WTC11 (cell line): ENCODE data around the gene PRAME. TPM values are rescaled to one million over a fixed set of nuclear protein-coding genes. Genes with fewer than 3 reads are reported as not detected.

Experiments
- ATAC-seq: fragments of 200-7000 bp; cut with Tn5 transposase; 2 replicates; pipeline ENCODE4 v1.10.0; 2021; ENCODE audit warnings: mild to moderate bottlenecking, moderate library complexity
- CTCF ChIA-PET: fragments of 300-600 bp; sonication (Branson Sonifier 250); formaldehyde crosslinking; loops from one replicate; lab custom pipeline; 2021; ENCODE audit warnings: antibody characterized with exemption; lab: Charles Lee
- POLR2A ChIA-PET: fragments of 350-600 bp; sonication (Branson Sonifier 250); formaldehyde crosslinking; loops from one replicate; lab custom pipeline; 2021; ENCODE audit warnings: antibody characterized with exemption; lab: Charles Lee
- DNase-seq: peaks from one replicate; pipeline ENCODE4 v3.0.0; 2021; ENCODE audit warnings: low spot score
- H3K27ac Mint-ChIP-seq: 2 replicates; pipeline ENCODE4 v1.8.0; 2021; ENCODE audit warnings: mixed read lengths
- H3K27me3 Mint-ChIP-seq: 2 replicates; pipeline ENCODE4 v1.8.0; 2021; ENCODE audit warnings: low read depth, mild to moderate bottlenecking, moderate library complexity, mixed read lengths
- H3K36me3 Mint-ChIP-seq: 2 replicates; pipeline ENCODE4 v1.8.0; 2021; ENCODE audit warnings: mixed read lengths
- H3K4me1 Mint-ChIP-seq: 2 replicates; pipeline ENCODE4 v1.8.0; 2022; ENCODE audit warnings: mixed read lengths
- H3K4me3 Mint-ChIP-seq: 2 replicates; pipeline ENCODE4 v1.8.0; 2021; ENCODE audit warnings: mild to moderate bottlenecking, moderate library complexity, mixed read lengths
- H3K9me3 Mint-ChIP-seq: 2 replicates; pipeline ENCODE4 v1.8.0; 2021; ENCODE audit warnings: mixed read lengths
- CREM ChIP-seq: sonication (generic); formaldehyde crosslinking; IDR thresholded peaks from 2 replicates; pipeline ENCODE4 v1.8.1; 2022; ENCODE audit warnings: mild to moderate bottlenecking, missing genetic modification reagents, moderate library complexity
- ETV6 ChIP-seq: sonication (generic); formaldehyde crosslinking; IDR thresholded peaks from 2 replicates; pipeline ENCODE4 v1.8.1; 2022; ENCODE audit warnings: mild to moderate bottlenecking, missing genetic modification reagents
- FOXJ3 ChIP-seq: sonication (generic); formaldehyde crosslinking; IDR thresholded peaks from 2 replicates; pipeline ENCODE4 v1.9.0; 2021; ENCODE audit warnings: missing genetic modification reagents, mild to moderate bottlenecking, borderline replicate concordance
- GABPB1 ChIP-seq: sonication (generic); formaldehyde crosslinking; IDR thresholded peaks from 2 replicates; pipeline ENCODE4 v1.8.1; 2023; ENCODE audit warnings: mild to moderate bottlenecking, missing genetic modification reagents
- JAZF1 ChIP-seq: fragments of 250-450 bp; sonication (Bioruptor Pico); IDR thresholded peaks from 2 replicates; pipeline ENCODE4 v1.9.0; 2021; ENCODE audit warnings: moderate library complexity, mild to moderate bottlenecking, inconsistent platforms
- NR3C1 ChIP-seq: sonication (generic); formaldehyde crosslinking; conservative IDR thresholded peaks from 2 replicates; pipeline ENCODE4 v1.8.1; 2023; ENCODE audit warnings: low read depth, mild to moderate bottlenecking, missing genetic modification reagents
- SMAD4 ChIP-seq: sonication (generic); formaldehyde crosslinking; IDR thresholded peaks from 2 replicates; pipeline ENCODE4 v1.8.0; 2022; ENCODE audit warnings: mild to moderate bottlenecking, missing genetic modification reagents
- SOX15 ChIP-seq: fragments of 250-450 bp; sonication (Bioruptor Pico); IDR thresholded peaks from 2 replicates; pipeline ENCODE4 v1.9.0; 2021; ENCODE audit warnings: mild to moderate bottlenecking
- SP1 ChIP-seq: sonication (generic); formaldehyde crosslinking; conservative IDR thresholded peaks from 2 replicates; pipeline ENCODE4 v1.8.1; 2022; ENCODE audit warnings: missing genetic modification reagents
- TEAD1 ChIP-seq: sonication (generic); formaldehyde crosslinking; IDR thresholded peaks from 2 replicates; pipeline ENCODE4 v1.8.0; 2022; ENCODE audit warnings: mild to moderate bottlenecking, missing genetic modification reagents
- ZBTB21 ChIP-seq: sonication (generic); formaldehyde crosslinking; IDR thresholded peaks from 2 replicates; pipeline ENCODE4 v1.8.1; 2023; ENCODE audit warnings: mild to moderate bottlenecking, missing genetic modification reagents, borderline replicate concordance
- ZNF317 ChIP-seq: sonication (generic); formaldehyde crosslinking; IDR thresholded peaks from 2 replicates; pipeline ENCODE4 v1.8.1; 2023; ENCODE audit warnings: low read depth, mild to moderate bottlenecking, moderate library complexity, missing genetic modification reagents, borderline replicate concordance
- ZNF423 ChIP-seq: fragments of 250-450 bp; sonication (Bioruptor Pico); IDR thresholded peaks from 2 replicates; pipeline ENCODE4 v2.1.2; 2022; ENCODE audit warnings: mild to moderate bottlenecking, moderate library complexity
- ZNF671 ChIP-seq: fragments of 250-450 bp; sonication (Bioruptor Pico); IDR thresholded peaks from 2 replicates; pipeline ENCODE4 v1.8.0; 2021; ENCODE audit warnings: mild to moderate bottlenecking
- total RNA-seq: library from RNA; stranded (reverse); gene quantifications from 3 replicates; pipeline ENCODE4 v1.2.3, GENCODE V29; 2021
- TF ChIP-seq, protein P1 (sequence below): sonication (generic); formaldehyde crosslinking; IDR thresholded peaks from 2 replicates; pipeline ENCODE4 v1.8.1; 2023; ENCODE audit warnings: mild to moderate bottlenecking, missing genetic modification reagents
- TF ChIP-seq, protein P2 (sequence below): sonication (generic); formaldehyde crosslinking; IDR thresholded peaks from 2 replicates; pipeline ENCODE4 v1.8.1; 2023; ENCODE audit warnings: mild to moderate bottlenecking, missing genetic modification reagents, borderline replicate concordance
- TF ChIP-seq, protein P3 (sequence below): sonication (generic); formaldehyde crosslinking; IDR thresholded peaks from 2 replicates; pipeline ENCODE4 v1.8.0; 2022; ENCODE audit warnings: missing genetic modification reagents
- TF ChIP-seq, protein P4 (sequence below): sonication (generic); formaldehyde crosslinking; IDR thresholded peaks from 2 replicates; pipeline ENCODE4 v1.8.1; 2022; ENCODE audit warnings: mild to moderate bottlenecking, moderate library complexity, missing genetic modification reagents
- TF ChIP-seq, protein P5 (sequence below): sonication (generic); formaldehyde crosslinking; IDR thresholded peaks from 2 replicates; pipeline ENCODE4 v1.8.1; 2023; ENCODE audit warnings: mild to moderate bottlenecking, missing genetic modification reagents, moderate library complexity
- TF ChIP-seq, protein P6 (sequence below): sonication (generic); formaldehyde crosslinking; IDR thresholded peaks from 2 replicates; pipeline ENCODE4 v1.8.1; 2023; ENCODE audit warnings: mild to moderate bottlenecking, missing genetic modification reagents, moderate library complexity
- TF ChIP-seq, protein P7 (sequence below): fragments of 250-450 bp; sonication (Bioruptor Pico); conservative IDR thresholded peaks from 2 replicates; pipeline ENCODE4 v1.9.0; 2021; ENCODE audit warnings: mild to moderate bottlenecking

PRAME gene
- total RNA-seq, 1 experiment from 2014 or later: 1.5 TPM

DNA sequence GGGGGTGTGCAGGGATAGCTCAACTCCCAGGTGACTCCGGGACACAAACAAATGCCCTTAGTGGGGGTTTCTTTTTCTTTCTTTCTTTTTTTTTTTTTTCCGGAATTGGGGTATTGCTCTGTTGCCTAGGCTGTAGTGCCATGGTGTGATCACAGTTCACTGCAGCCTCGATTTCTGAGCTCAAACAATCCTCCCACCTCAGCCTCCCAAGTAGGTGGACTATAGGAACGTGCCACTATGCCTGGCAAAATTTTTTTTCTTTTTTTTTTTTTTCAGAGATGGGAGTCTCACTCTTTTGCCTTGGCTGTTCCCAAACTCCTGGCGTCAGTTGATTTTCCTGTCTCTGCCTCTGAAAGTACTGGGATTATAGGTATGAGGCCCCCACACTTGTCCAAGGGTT, 25.2 kb downstream of the PRAME start (continued):
- TF ChIP-seq, protein P1, sequence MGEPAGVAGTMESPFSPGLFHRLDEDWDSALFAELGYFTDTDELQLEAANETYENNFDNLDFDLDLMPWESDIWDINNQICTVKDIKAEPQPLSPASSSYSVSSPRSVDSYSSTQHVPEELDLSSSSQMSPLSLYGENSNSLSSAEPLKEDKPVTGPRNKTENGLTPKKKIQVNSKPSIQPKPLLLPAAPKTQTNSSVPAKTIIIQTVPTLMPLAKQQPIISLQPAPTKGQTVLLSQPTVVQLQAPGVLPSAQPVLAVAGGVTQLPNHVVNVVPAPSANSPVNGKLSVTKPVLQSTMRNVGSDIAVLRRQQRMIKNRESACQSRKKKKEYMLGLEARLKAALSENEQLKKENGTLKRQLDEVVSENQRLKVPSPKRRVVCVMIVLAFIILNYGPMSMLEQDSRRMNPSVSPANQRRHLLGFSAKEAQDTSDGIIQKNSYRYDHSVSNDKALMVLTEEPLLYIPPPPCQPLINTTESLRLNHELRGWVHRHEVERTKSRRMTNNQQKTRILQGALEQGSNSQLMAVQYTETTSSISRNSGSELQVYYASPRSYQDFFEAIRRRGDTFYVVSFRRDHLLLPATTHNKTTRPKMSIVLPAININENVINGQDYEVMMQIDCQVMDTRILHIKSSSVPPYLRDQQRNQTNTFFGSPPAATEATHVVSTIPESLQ: no peak
- no peak for TF ChIP-seq GABPB1 (CRISPR knock-in tag)
- TF ChIP-seq ZNF317 (CRISPR knock-in tag): no peak
- TF ChIP-seq, protein P2, sequence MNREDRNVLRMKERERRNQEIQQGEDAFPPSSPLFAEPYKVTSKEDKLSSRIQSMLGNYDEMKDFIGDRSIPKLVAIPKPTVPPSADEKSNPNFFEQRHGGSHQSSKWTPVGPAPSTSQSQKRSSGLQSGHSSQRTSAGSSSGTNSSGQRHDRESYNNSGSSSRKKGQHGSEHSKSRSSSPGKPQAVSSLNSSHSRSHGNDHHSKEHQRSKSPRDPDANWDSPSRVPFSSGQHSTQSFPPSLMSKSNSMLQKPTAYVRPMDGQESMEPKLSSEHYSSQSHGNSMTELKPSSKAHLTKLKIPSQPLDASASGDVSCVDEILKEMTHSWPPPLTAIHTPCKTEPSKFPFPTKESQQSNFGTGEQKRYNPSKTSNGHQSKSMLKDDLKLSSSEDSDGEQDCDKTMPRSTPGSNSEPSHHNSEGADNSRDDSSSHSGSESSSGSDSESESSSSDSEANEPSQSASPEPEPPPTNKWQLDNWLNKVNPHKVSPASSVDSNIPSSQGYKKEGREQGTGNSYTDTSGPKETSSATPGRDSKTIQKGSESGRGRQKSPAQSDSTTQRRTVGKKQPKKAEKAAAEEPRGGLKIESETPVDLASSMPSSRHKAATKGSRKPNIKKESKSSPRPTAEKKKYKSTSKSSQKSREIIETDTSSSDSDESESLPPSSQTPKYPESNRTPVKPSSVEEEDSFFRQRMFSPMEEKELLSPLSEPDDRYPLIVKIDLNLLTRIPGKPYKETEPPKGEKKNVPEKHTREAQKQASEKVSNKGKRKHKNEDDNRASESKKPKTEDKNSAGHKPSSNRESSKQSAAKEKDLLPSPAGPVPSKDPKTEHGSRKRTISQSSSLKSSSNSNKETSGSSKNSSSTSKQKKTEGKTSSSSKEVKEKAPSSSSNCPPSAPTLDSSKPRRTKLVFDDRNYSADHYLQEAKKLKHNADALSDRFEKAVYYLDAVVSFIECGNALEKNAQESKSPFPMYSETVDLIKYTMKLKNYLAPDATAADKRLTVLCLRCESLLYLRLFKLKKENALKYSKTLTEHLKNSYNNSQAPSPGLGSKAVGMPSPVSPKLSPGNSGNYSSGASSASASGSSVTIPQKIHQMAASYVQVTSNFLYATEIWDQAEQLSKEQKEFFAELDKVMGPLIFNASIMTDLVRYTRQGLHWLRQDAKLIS: no peak
- TF ChIP-seq, all 79 proteins: peak for 0

DNA sequence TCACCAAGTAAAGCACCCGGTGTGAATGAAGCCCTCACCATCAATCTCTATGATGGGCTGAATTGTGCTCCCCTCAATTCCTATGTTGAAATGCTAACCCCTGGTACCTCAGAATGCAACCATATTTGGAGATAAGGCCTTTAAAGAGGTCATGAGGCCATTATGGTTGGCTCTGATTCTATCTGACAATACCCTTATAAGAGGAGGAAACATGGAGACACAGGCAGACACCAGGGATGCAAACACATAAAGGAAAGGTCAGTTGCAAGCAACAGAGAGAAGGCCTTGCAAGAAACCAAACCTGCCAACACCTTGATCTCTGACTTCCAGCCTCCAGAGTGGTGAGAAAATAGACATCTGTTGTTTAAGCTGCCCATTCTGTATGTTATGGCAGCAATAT, 25.6 kb downstream of the PRAME start:
- POLR2A ChIA-PET: no interaction called here
- H3K36me3 Mint-ChIP-seq: no peaks in the 10 kb centered on the region
- ATAC-seq: no peak

More for the DNA sequence above, 25.6 kb downstream of the PRAME start:
- H3K27me3 Mint-ChIP-seq: peaks cover 83% of the 10 kb centered on the region
- H3K9me3 Mint-ChIP-seq: no peaks in the 10 kb centered on the region
- H3K4me1 Mint-ChIP-seq: no peaks in the 10 kb centered on the region
- no peak for DNase-seq
- TF ChIP-seq, protein P3, sequence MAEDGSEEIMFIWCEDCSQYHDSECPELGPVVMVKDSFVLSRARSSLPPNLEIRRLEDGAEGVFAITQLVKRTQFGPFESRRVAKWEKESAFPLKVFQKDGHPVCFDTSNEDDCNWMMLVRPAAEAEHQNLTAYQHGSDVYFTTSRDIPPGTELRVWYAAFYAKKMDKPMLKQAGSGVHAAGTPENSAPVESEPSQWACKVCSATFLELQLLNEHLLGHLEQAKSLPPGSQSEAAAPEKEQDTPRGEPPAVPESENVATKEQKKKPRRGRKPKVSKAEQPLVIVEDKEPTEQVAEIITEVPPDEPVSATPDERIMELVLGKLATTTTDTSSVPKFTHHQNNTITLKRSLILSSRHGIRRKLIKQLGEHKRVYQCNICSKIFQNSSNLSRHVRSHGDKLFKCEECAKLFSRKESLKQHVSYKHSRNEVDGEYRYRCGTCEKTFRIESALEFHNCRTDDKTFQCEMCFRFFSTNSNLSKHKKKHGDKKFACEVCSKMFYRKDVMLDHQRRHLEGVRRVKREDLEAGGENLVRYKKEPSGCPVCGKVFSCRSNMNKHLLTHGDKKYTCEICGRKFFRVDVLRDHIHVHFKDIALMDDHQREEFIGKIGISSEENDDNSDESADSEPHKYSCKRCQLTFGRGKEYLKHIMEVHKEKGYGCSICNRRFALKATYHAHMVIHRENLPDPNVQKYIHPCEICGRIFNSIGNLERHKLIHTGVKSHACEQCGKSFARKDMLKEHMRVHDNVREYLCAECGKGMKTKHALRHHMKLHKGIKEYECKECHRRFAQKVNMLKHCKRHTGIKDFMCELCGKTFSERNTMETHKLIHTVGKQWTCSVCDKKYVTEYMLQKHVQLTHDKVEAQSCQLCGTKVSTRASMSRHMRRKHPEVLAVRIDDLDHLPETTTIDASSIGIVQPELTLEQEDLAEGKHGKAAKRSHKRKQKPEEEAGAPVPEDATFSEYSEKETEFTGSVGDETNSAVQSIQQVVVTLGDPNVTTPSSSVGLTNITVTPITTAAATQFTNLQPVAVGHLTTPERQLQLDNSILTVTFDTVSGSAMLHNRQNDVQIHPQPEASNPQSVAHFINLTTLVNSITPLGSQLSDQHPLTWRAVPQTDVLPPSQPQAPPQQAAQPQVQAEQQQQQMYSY (CRISPR knock-in tag): no peak
- TF ChIP-seq GABPB1 (CRISPR knock-in tag) (no peak), SMAD4 (CRISPR knock-in tag) (no peak), CREM (CRISPR knock-in tag) (no peak), SP1 (CRISPR knock-in tag) (no peak), FOXJ3 (CRISPR knock-in tag) (no peak), NR3C1 (no peak), ZNF423 (CRISPR knock-in tag) (no peak), ZBTB21 (no peak), JAZF1 (CRISPR knock-in tag) (no peak), ETV6 (CRISPR knock-in tag) (no peak), TEAD1 (CRISPR knock-in tag) (no peak), SOX15 (CRISPR knock-in tag) (no peak), ZNF671 (CRISPR knock-in tag) (no peak)
- TF ChIP-seq, protein P4, sequence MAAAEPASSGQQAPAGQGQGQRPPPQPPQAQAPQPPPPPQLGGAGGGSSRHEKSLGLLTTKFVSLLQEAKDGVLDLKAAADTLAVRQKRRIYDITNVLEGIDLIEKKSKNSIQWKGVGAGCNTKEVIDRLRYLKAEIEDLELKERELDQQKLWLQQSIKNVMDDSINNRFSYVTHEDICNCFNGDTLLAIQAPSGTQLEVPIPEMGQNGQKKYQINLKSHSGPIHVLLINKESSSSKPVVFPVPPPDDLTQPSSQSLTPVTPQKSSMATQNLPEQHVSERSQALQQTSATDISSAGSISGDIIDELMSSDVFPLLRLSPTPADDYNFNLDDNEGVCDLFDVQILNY (CRISPR knock-in tag): no peak
- TF ChIP-seq, protein P5, sequence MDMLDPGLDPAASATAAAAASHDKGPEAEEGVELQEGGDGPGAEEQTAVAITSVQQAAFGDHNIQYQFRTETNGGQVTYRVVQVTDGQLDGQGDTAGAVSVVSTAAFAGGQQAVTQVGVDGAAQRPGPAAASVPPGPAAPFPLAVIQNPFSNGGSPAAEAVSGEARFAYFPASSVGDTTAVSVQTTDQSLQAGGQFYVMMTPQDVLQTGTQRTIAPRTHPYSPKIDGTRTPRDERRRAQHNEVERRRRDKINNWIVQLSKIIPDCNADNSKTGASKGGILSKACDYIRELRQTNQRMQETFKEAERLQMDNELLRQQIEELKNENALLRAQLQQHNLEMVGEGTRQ: no peak
- TF ChIP-seq, protein P6, sequence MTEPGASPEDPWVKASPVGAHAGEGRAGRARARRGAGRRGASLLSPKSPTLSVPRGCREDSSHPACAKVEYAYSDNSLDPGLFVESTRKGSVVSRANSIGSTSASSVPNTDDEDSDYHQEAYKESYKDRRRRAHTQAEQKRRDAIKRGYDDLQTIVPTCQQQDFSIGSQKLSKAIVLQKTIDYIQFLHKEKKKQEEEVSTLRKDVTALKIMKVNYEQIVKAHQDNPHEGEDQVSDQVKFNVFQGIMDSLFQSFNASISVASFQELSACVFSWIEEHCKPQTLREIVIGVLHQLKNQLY: no peak
- TF ChIP-seq, protein P7, sequence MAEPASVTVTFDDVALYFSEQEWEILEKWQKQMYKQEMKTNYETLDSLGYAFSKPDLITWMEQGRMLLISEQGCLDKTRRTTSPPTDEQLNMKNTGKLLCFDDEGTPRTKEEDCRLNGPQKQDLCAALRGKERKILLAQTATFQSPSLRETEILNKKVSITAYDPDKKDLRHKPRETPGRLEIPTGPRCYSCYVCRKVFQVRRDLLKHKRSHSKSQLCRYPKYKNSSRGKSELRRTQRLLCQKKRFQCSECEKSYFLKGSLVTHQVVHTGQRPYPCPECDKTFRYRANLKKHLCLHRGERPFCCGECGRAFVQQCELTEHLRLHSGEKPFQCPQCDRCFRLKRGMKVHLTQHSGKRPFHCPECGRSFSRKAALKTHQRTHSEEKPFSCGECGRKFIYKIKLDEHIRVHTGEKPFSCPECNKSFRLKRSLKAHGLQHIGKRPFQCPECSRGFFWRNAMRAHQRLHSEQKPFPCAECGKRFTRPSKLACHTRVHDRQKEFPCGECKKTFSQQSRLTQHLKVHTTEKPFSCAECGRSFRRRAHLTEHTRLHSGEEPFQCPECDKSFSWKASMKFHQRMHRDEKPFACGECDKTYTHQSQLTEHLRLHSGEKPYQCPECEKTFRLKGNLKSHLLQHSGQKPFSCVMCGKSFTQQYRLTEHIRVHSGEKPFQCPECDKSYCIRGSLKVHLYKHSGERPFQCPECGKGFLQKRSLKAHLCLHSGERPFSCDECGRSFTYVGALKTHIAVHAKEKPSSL: no peak
- TF ChIP-seq, protein P1: no peak
- H3K4me3 Mint-ChIP-seq: no peak overlapping the region
- CTCF ChIA-PET: no interaction called here
- H3K27ac Mint-ChIP-seq: no peak overlapping the region
